KMS-11 (cell line): ENCODE data around the gene KLHL18.

Source experiments
- H2AFZ ChIP-seq: fragments of 200-600 bp; sonication (generic); 2 replicates; pipeline ENCODE4 v1.6.1; 2016; ENCODE audit warnings: antibody characterized with exemption, mixed run types, low read depth
- H3K27ac ChIP-seq: fragments of 200-600 bp; sonication (generic); 2 replicates; pipeline ENCODE4 v1.6.1; 2016; ENCODE audit warnings: mild to moderate bottlenecking, mixed run types
- H3K27me3 ChIP-seq: fragments of 200-600 bp; sonication (generic); 2 replicates; pipeline ENCODE4 v1.6.1; 2017; ENCODE audit warnings: mild to moderate bottlenecking, low read depth, mixed run types, moderate library complexity; ENCODE audit not compliant: insufficient read depth
- H3K36me3 ChIP-seq: fragments of 200-600 bp; sonication (generic); 2 replicates; pipeline ENCODE4 v1.6.1; 2017; ENCODE audit warnings: mild to moderate bottlenecking, mixed run types; ENCODE audit not compliant: insufficient read depth
- H3K4me1 ChIP-seq: fragments of 200-600 bp; sonication (generic); 2 replicates; pipeline ENCODE4 v1.6.1; 2016; ENCODE audit warnings: mild to moderate bottlenecking, low read depth, mixed run types; ENCODE audit not compliant: poor library complexity, severe bottlenecking
- H3K4me2 ChIP-seq: fragments of 200-600 bp; sonication (generic); 2 replicates; pipeline ENCODE4 v1.7.0; 2016; ENCODE audit warnings: mild to moderate bottlenecking, mixed run types
- H3K4me3 ChIP-seq: fragments of 200-600 bp; sonication (generic); IDR thresholded peaks from 2 replicates; pipeline ENCODE4 v1.6.1; 2017; ENCODE audit warnings: low read depth, low read length, mixed read lengths; ENCODE audit not compliant: insufficient read depth
- H3K79me2 ChIP-seq: fragments of 200-600 bp; sonication (generic); 2 replicates; pipeline ENCODE4 v1.6.1; 2016; ENCODE audit warnings: low read depth, mixed run types; ENCODE audit not compliant: insufficient read depth
- H3K9ac ChIP-seq: fragments of 200-600 bp; sonication (generic); 2 replicates; pipeline ENCODE4 v1.6.1; 2016; ENCODE audit warnings: mild to moderate bottlenecking, mixed run types
- H4K20me1 ChIP-seq: fragments of 200-600 bp; sonication (generic); 2 replicates; pipeline ENCODE4 v1.6.1; 2016; ENCODE audit warnings: mild to moderate bottlenecking, mixed run types; ENCODE audit not compliant: insufficient read depth
- CTCF ChIP-seq: fragments of 200-600 bp; sonication (generic); conservative IDR thresholded peaks from 2 replicates; pipeline ENCODE4 v1.6.1; 2017; ENCODE audit warnings: low read depth, mild to moderate bottlenecking, antibody characterized with exemption, low read length, moderate library complexity, mixed read lengths

KLHL18 gene

GRCh38 chr3:47392933-47393332 is 110.2 kb downstream of the KLHL18 start:
- H3K79me2 ChIP-seq = no peaks in the 10 kb centered on the region; the same call in 1 of the 2 replicates

GRCh38 chr3:47394140-47394870 is 111.6 kb downstream of the KLHL18 start:
- Histone ChIP-seq H3K4me2 (no peak overlapping the region), H3K4me3 (no peak overlapping the region), H3K9ac (no peak overlapping the region)

More at GRCh38 chr3:47392933-47393332, 110.2 kb downstream of the KLHL18 start:
- no peaks in the 10 kb centered on the region for H3K4me1 ChIP-seq
- H3K4me2 ChIP-seq = no peak overlapping the region
- H3K27ac ChIP-seq = no peak overlapping the region
- no peaks in the 10 kb centered on the region for H4K20me1 ChIP-seq
- no peak for TF ChIP-seq CTCF
- no peak overlapping the region for H3K9ac ChIP-seq
- no peak overlapping the region for H2AFZ ChIP-seq
- H3K36me3 ChIP-seq = no peaks in the 10 kb centered on the region
- H3K4me3 ChIP-seq = no peak overlapping the region
- no peaks in the 10 kb centered on the region for H3K27me3 ChIP-seq

GRCh38 chr3:47394881-47395280 is 112.1 kb downstream of the KLHL18 start:
- Histone ChIP-seq H3K4me1 (no peaks in the 10 kb centered on the region), H3K9ac (no peak overlapping the region), H3K4me3 (no peak overlapping the region), H3K4me2 (no peak overlapping the region), H3K36me3 (no peaks in the 10 kb centered on the region), H2AFZ (no peak overlapping the region), H3K79me2 (no peaks in the 10 kb centered on the region; the same call in 1 of the 2 replicates), H3K27me3 (no peaks in the 10 kb centered on the region), H3K27ac (no peak overlapping the region), H4K20me1 (no peaks in the 10 kb centered on the region)
- TF ChIP-seq CTCF = no peak

More at GRCh38 chr3:47394140-47394870, 111.6 kb downstream of the KLHL18 start:
- TF ChIP-seq CTCF = no peak
- Histone ChIP-seq H3K4me1 (no peaks in the 10 kb centered on the region), H3K27ac (no peak overlapping the region), H3K27me3 (no peaks in the 10 kb centered on the region), H3K36me3 (no peaks in the 10 kb centered on the region), H3K79me2 (no peaks in the 10 kb centered on the region; the same call in 1 of the 2 replicates), H4K20me1 (no peaks in the 10 kb centered on the region), H2AFZ (no peak overlapping the region)
